IMR-90 (cell line): ENCODE measurements around the gene MAP2. TPM values are rescaled to one million over a fixed set of nuclear protein-coding genes. Genes with fewer than 3 reads are reported as not detected.
A peak's percentile ranks its signal among the peaks of the same experiment; 100 is the strongest.

Source experiments
- ATAC-seq: fragments of 200-7000 bp; cut with Tn5 transposase; 2 replicates; pipeline ENCODE4 v1.9.1; 2020; ENCODE audit warnings: low read depth, mild to moderate bottlenecking, moderate library complexity
- BruUV-seq: library from RNA; stranded (reverse); fragments of 400-500 nt; replicated peaks from 2 replicates; lab custom pipeline; 2021; lab: Mats Ljungman, UMichigan
- CTCF ChIA-PET: fragments of 300-600 bp; formaldehyde crosslinking; extraction: SDS; loops from one replicate; lab custom pipeline; 2021; ENCODE audit warnings: antibody characterized with exemption; lab: Yijun Ruan, JAX
- POLR2A ChIA-PET: fragments of 300-600 bp; sonication (Branson Sonifier 250); formaldehyde crosslinking; loops from one replicate; lab custom pipeline; 2022; ENCODE audit warnings: antibody characterized with exemption; ENCODE audit not compliant: unreplicated experiment; lab: Charles Lee
- DNase-seq: peaks from one replicate; pipeline ENCODE4 v3.0.0; 2013
- H2AFZ ChIP-seq: replicated peaks from 2 replicates; pipeline ENCODE3; 2013; ENCODE audit warnings: low read length, mild to moderate bottlenecking; ENCODE audit not compliant: poor library complexity
- H2AK5ac ChIP-seq: 2 replicates; pipeline ENCODE4 v1.6.1; 2013; ENCODE audit warnings: low read depth, low read length, inconsistent platforms
- H2AK9ac ChIP-seq: replicated peaks from 2 replicates; pipeline ENCODE3; 2013; ENCODE audit warnings: mild to moderate bottlenecking, low read depth, low read length, moderate library complexity; ENCODE audit not compliant: poor library complexity
- H2BK120ac ChIP-seq: 2 replicates; pipeline ENCODE4 v1.6.1; 2013; ENCODE audit warnings: low read depth, low read length, inconsistent platforms
- H2BK15ac ChIP-seq: 3 replicates; pipeline ENCODE4 v1.6.1; 2013; ENCODE audit warnings: low read depth, low read length, inconsistent platforms
- H2BK20ac ChIP-seq: 2 replicates; pipeline ENCODE4 v1.6.1; 2013; ENCODE audit warnings: low read depth, mild to moderate bottlenecking, inconsistent platforms, low read length, moderate library complexity
- H2BK5ac ChIP-seq: 2 replicates; pipeline ENCODE4 v1.6.1; 2013; ENCODE audit warnings: mild to moderate bottlenecking, low read depth, low read length, inconsistent platforms; ENCODE audit not compliant: poor library complexity, severe bottlenecking
- H3K14ac ChIP-seq: replicated peaks from 2 replicates; pipeline ENCODE4 v1.6.1; 2013; ENCODE audit warnings: low read depth, low read length, inconsistent platforms
- H3K18ac ChIP-seq: 2 replicates; pipeline ENCODE4 v1.6.1; 2013; ENCODE audit warnings: low read depth, low read length, control low read depth
- H3K23ac ChIP-seq: 2 replicates; pipeline ENCODE4 v1.6.1; 2013; ENCODE audit warnings: low read depth, low read length, inconsistent platforms
- H3K27ac ChIP-seq: 2 replicates; pipeline ENCODE4 v1.5.1; 2013; ENCODE audit warnings: mild to moderate bottlenecking, control low read depth, low read length; ENCODE audit not compliant: insufficient read depth
- H3K27me3 ChIP-seq: 2 replicates; pipeline ENCODE4 v1.6.1; 2013; ENCODE audit warnings: low read length; ENCODE audit not compliant: control insufficient read depth, insufficient read depth
- H3K36me3 ChIP-seq: 2 replicates; pipeline ENCODE4 v1.6.1; 2013; ENCODE audit warnings: low read length, mixed read lengths; ENCODE audit not compliant: control insufficient read depth, insufficient read depth
- H3K4ac ChIP-seq: 2 replicates; pipeline ENCODE4 v1.6.1; 2013; ENCODE audit warnings: low read depth, low read length, inconsistent platforms
- H3K4me1 ChIP-seq: 2 replicates; pipeline ENCODE4 v1.6.1; 2013; ENCODE audit warnings: low read length, mixed read lengths; ENCODE audit not compliant: control insufficient read depth, insufficient read depth
- H3K4me2 ChIP-seq: 2 replicates; pipeline ENCODE4 v1.6.1; 2013; ENCODE audit warnings: low read depth, mild to moderate bottlenecking, control low read depth, low read length, moderate library complexity
- H3K4me3 ChIP-seq: 2 replicates; pipeline ENCODE4 v1.5.1; 2013; ENCODE audit warnings: low read depth, mild to moderate bottlenecking, control low read depth, low read length, moderate library complexity; ENCODE audit not compliant: insufficient read depth
- H3K56ac ChIP-seq: 2 replicates; pipeline ENCODE4 v1.6.1; 2013; ENCODE audit warnings: low read length, inconsistent platforms; ENCODE audit not compliant: insufficient read depth; ENCODE audit errors: extremely low read depth
- H3K79me1 ChIP-seq, 2 experiments: 2 replicates each; pipeline ENCODE4 v1.6.1; 2013; ENCODE audit warnings: low read length in 2 of 2, inconsistent platforms in 1 of 2, low read depth in 1 of 2
- H3K9ac ChIP-seq: 2 replicates; pipeline ENCODE4 v1.6.1; 2013; ENCODE audit warnings: low read depth, low read length, control low read depth
- H3K9me1 ChIP-seq: 2 replicates; pipeline ENCODE4 v1.6.1; 2013; ENCODE audit warnings: low read length, inconsistent platforms; ENCODE audit not compliant: insufficient read depth
- H3K9me3 ChIP-seq: 2 replicates; pipeline ENCODE4 v1.6.1; 2013; ENCODE audit warnings: low read length; ENCODE audit not compliant: control insufficient read depth, insufficient read depth
- H4K20me1 ChIP-seq: 2 replicates; pipeline ENCODE4 v1.6.1; 2013; ENCODE audit warnings: low read length, inconsistent platforms; ENCODE audit not compliant: insufficient read depth
- H4K5ac ChIP-seq: 2 replicates; pipeline ENCODE4 v1.6.1; 2013; ENCODE audit warnings: mild to moderate bottlenecking, low read depth, low read length, control low read depth
- H4K8ac ChIP-seq, 2 experiments: 2 replicates each; pipeline ENCODE4 v1.6.1; 2013; ENCODE audit warnings: low read depth in 2 of 2, low read length in 2 of 2, control low read depth in 1 of 2, inconsistent platforms in 1 of 2
- H4K91ac ChIP-seq: 2 replicates; pipeline ENCODE4 v1.6.1; 2013; ENCODE audit warnings: low read depth, low read length, inconsistent platforms; ENCODE audit not compliant: insufficient read depth
- BHLHE40 ChIP-seq: fragments of 150-350 bp; IDR thresholded peaks from 2 replicates; pipeline ENCODE4 v1.6.1; 2016; ENCODE audit warnings: mild to moderate bottlenecking, low read depth, low read length
- CEBPB ChIP-seq: IDR thresholded peaks from 2 replicates; pipeline ENCODE4 v1.6.1; 2012; ENCODE audit warnings: low read depth, low read length, improper control_type of control experiment
- CHD1 ChIP-seq: IDR thresholded peaks from 2 replicates; pipeline ENCODE4 v1.6.1; 2012; ENCODE audit warnings: low read depth, low read length, improper control_type of control experiment
- CTCF ChIP-seq: conservative IDR thresholded peaks from 2 replicates; pipeline ENCODE4 v1.5.1; 2012; ENCODE audit warnings: mild to moderate bottlenecking, low read depth, low read length, improper control_type of control experiment
- ELK1 ChIP-seq: fragments of 150-350 bp; IDR thresholded peaks from 2 replicates; pipeline ENCODE4 v1.6.1; 2016; ENCODE audit warnings: low read depth, mild to moderate bottlenecking, low read length, moderate library complexity, borderline replicate concordance
- FOS ChIP-seq: fragments of 150-350 bp; IDR thresholded peaks from 2 replicates; pipeline ENCODE4 v1.6.1; 2016; ENCODE audit warnings: low read depth, low read length
- MAFK ChIP-seq: IDR thresholded peaks from 2 replicates; pipeline ENCODE4 v1.6.1; 2012; ENCODE audit warnings: low read depth, low read length, improper control_type of control experiment
- MAZ ChIP-seq: IDR thresholded peaks from 2 replicates; pipeline ENCODE4 v1.6.1; 2012; ENCODE audit warnings: low read depth, mild to moderate bottlenecking, low read length, improper control_type of control experiment, moderate library complexity, borderline replicate concordance
- MXI1 ChIP-seq: IDR thresholded peaks from 2 replicates; pipeline ENCODE4 v1.6.1; 2012; ENCODE audit warnings: low read depth, mild to moderate bottlenecking, low read length, moderate library complexity, borderline replicate concordance
- NFE2L2 ChIP-seq: fragments of 150-350 bp; IDR thresholded peaks from 2 replicates; pipeline ENCODE4 v1.6.1; 2016; ENCODE audit warnings: low read depth, mild to moderate bottlenecking, low read length
- POLR2A ChIP-seq: IDR thresholded peaks from 2 replicates; pipeline ENCODE4 v1.6.1; 2012; ENCODE audit warnings: mild to moderate bottlenecking, low read depth, low read length
- RAD21 ChIP-seq: IDR thresholded peaks from 2 replicates; pipeline ENCODE4 v1.6.1; 2012; ENCODE audit warnings: low read length, improper control_type of control experiment
- RCOR1 ChIP-seq: IDR thresholded peaks from 2 replicates; pipeline ENCODE4 v1.6.1; 2012; ENCODE audit warnings: mild to moderate bottlenecking, low read length, improper control_type of control experiment; ENCODE audit not compliant: insufficient replicate concordance
- RFX5 ChIP-seq: IDR thresholded peaks from 2 replicates; pipeline ENCODE4 v1.8.0; 2012; ENCODE audit warnings: low read depth, mild to moderate bottlenecking, low read length, moderate library complexity
- SMC3 ChIP-seq: fragments of 150-350 bp; IDR thresholded peaks from 2 replicates; pipeline ENCODE4 v1.6.1; 2016; ENCODE audit warnings: low read depth, mild to moderate bottlenecking, antibody characterized with exemption, low read length, moderate library complexity
- USF2 ChIP-seq: fragments of 150-350 bp; IDR thresholded peaks from 2 replicates; pipeline ENCODE4 v1.6.1; 2017; ENCODE audit warnings: mild to moderate bottlenecking, antibody characterized with exemption, low read length, low read depth
- dilution Hi-C: fragments of 300-500 bp; cut with HindIII; formaldehyde crosslinking; loops from one replicate; pipeline ENCODE4 v1.14.3; 2018; ENCODE audit warnings: low sequenced_read_pairs; ENCODE audit not compliant: unreplicated experiment
- in situ Hi-C: fragments of 300-500 bp; cut with MboI; formaldehyde crosslinking; loops from 3 replicates; pipeline ENCODE4 v1.14.3; 2019; ENCODE audit warnings: low sequenced_read_pairs, inconsistent platforms, mixed read lengths
- intact Hi-C: fragments of 100-400 bp; cut with micrococcal nuclease; formaldehyde crosslinking; loops from 2 replicates; pipeline ENCODE4 v1.10.0; 2022
- polyA plus RNA-seq, 3 experiments: library from polyadenylated mRNA; depleted of rRNA; stranded (reverse); fragments of >200 nt; gene quantifications; 2 replicates each; pipeline ENCODE4 v1.2.3, GENCODE V29; 2012; ENCODE audit warnings: low replicate concordance in 1 of 3
- total RNA-seq: library from RNA; depleted of rRNA; stranded (reverse); fragments of >200 nt; gene quantifications from 2 replicates; pipeline ENCODE4 v1.2.3, GENCODE V29; 2012

MAP2 gene
- total and polyA plus RNA-seq, 2 of the 4 experiments (the other 2 are of a cell fraction): 0.29 to 0.36 TPM

- Histone ChIP-seq H2AK5ac (no peak overlapping the region), H2BK15ac (no peak overlapping the region), H2AFZ (no peak overlapping the region), H3K14ac (no peak overlapping the region), H2AK9ac (no peak overlapping the region), H3K4me3 (no peak overlapping the region), H3K4ac (no peak overlapping the region), H4K5ac (no peak overlapping the region), H3K18ac (no peak overlapping the region), H3K36me3 (no peaks in the 10 kb centered on the region), H3K4me1 (no peaks in the 10 kb centered on the region), H3K23ac (no peak overlapping the region), H3K56ac (no peak overlapping the region), H3K79me1 (no peaks in the 10 kb centered on the region), H3K27ac (no peak overlapping the region), H3K9me3 (no peaks in the 10 kb centered on the region), H3K27me3 (no peaks in the 10 kb centered on the region), H2BK5ac (no peak overlapping the region), H3K4me2 (no peak overlapping the region), H3K9ac (no peak overlapping the region), H4K8ac (no peak overlapping the region), H3K9me1 (no peaks in the 10 kb centered on the region), H2BK20ac (no peak overlapping the region), H2BK120ac (no peak overlapping the region), H4K91ac (no peak overlapping the region), H4K20me1 (no peaks in the 10 kb centered on the region)
- dilution Hi-C loops (no loop called here), intact Hi-C loops (no loop called here), in situ Hi-C loops (no loop called here)
- CTCF ChIA-PET: no interaction called here
- no peak for ATAC-seq
- TF ChIP-seq POLR2A (no peak), CHD1 (no peak), RFX5 (no peak), RAD21 (no peak), ELK1 (no peak), MXI1 (no peak), CTCF (no peak), SMC3 (no peak), FOS (no peak), CEBPB (no peak), BHLHE40 (no peak), MAFK (no peak), NFE2L2 (no peak), MAZ (no peak), RCOR1 (no peak), USF2 (no peak)
- POLR2A ChIA-PET: no interaction called here
- peak; percentile 5 for DNase-seq
- BruUV-seq: no TSS peak
These were observed 205.8 kb downstream of the MAP2 start for GRCh38 chr2:209629597-209629996.
